Skin epidermis (tissue), 12 donors: ENCODE data around the gene MFAP1.

Experiments
- H3K27ac ChIP-seq, 21 experiments: fragments of 200-600 bp; sonication (generic) in 11 of 21; one replicate each; pipeline ENCODE4 v1.5.0; 2020; ENCODE audit warnings: mild to moderate bottlenecking in 3 of 21, inconsistent platforms in 2 of 21, moderate library complexity in 2 of 21
- H3K4me3 ChIP-seq, 7 experiments: fragments of 200-600 bp; sonication (generic) in 2 of 7; one replicate each; pipeline ENCODE4 v1.5.0; 2020; ENCODE audit warnings: inconsistent platforms in 2 of 7, mild to moderate bottlenecking in 2 of 7, moderate library complexity in 1 of 7

The MFAP1 gene

DNA sequence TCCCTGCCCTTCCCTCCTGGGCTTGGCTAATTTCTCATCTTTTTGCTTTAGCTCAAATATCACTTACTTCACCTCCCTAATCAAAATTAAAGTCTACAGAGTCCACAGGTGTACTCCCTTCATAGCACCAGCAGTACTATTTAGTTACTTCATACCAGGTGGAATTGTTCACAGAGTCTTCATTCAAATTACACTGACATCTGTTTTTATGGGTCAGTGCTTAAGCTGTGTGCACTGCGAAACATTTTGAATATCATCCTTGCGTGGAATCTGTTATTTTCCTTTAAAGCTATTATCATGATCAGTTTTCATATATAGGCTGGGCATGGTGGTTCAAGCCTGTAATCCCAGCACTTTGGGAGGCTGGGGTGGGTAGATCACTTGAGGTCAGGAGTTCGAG, 35.1 kb downstream of the MFAP1 start:
- Histone ChIP-seq H3K27ac (no peak overlapping the region), H3K4me3 (no peak overlapping the region)

GRCh38 chr15:43779016-43779415, 45.5 kb downstream of the MFAP1 start:
- H3K27ac ChIP-seq: no peak overlapping the region
- no peak overlapping the region for H3K4me3 ChIP-seq

GRCh38 chr15:43777267-43777914, 47.1 kb downstream of the MFAP1 start:
- Histone ChIP-seq H3K4me3 (peak overlapping the region; percentile 52 to 64 (median 56)), H3K27ac (peak overlapping the region in 20 of 21 experiments; percentile 37 to 93 (median 78))

DNA sequence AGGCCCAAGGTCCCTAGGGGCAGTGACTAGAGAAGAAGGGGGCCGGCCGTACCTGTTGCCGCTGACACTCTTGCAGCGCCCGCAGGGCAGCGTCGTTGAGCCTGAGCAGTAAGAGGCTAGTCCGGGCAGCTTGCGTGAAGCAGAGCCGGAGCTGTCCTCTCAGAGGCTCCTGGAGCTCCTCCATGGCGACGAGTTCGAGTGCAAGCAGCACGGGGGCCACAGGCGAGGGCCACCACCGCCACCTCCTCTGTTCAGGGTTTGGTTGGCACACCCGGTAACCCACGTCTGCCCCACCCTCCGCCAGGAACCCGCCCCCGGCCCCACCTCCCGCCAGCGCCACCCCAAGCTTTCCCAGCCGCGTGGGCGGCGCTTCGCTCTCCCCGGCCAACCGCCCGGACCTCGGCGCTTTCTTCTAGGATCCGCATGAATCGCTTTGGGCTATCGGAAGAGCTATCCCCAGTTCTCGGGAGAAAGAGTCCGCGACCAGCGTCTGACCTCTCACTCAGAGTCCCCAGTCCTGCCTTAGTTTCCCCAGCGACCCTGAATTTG, 47.7 kb downstream of the MFAP1 start, which contains the start of gene ELL3:
Gene ELL3, minus strand, starts transcription at position 249 of the 549 bp plus-strand sequence. Its CDS starts 65 bp downstream, at position 184.
- H3K4me3 ChIP-seq: peak within 1 kb of the TSS; percentile 52 to 64 (median 56)
- peak within 1 kb of the TSS in 20 of 21 experiments; percentile 37 to 93 (median 78) for H3K27ac ChIP-seq

DNA sequence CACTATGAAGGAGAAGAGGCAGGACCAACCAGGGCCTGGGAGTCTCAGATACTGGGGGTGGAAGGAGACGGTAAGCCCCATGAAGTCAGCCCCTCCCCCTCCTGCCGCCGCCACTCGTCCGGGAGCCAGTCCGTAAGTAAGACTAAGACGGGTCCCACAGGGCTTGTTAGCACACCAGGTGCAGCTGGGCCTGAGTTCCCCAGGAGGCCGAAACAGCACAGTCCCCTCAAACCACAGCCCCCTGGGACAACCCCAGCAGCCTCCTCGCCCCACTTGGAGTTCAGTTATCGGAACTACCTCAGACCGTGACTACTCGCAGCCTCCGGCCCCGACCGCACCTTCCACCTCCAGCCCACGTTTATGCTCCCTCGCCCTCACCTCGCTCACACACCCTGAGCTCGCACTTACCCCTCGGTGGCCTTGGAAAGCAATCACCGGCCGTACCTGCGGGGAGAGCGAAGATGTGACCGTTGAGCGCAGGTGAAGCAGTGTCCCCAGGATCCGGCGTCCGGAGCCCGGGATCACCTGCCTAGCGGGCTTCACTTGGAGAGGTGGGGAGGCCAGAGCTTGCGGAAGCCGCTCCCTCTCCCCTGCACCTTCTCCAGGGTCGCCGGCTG, 48.3 kb downstream of the MFAP1 start:
- peak overlapping the region in 19 of 21 experiments; percentile 37 to 93 (median 80) for H3K27ac ChIP-seq

DNA sequence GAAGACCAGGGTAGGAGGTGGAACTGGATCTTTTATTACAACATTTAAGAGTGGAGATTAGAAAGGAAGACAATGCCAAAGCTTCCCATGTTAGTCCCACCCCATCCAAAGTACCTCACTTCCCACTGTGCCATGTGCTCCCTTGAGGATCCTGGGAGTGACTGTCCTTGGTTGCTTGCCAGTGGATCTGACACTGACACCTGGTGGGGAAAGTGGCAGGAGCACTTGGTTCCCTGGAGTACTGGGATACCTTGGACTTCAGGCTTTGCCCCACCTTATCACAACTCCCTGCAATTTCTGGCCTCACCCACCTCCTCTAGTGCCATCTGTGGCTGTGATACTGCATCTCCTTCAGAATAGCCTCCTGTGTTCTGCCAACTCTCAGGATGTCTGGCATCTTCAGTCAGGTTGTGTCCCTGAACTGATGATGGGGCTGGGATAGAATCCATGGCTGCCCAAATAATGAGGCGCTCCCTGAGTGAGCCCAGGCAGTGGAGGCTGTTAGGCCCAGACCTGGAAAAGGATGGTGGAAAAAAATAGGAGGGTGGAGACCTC, 49.0 kb downstream of the MFAP1 start:
- Histone ChIP-seq H3K4me3 (peak overlapping the region in 6 of 7 experiments; percentile 52 to 64 (median 58)), H3K27ac (peak overlapping the region in 15 of 21 experiments; percentile 4 to 93 (median 84))

More for the DNA sequence above, 48.3 kb downstream of the MFAP1 start:
- peak overlapping the region; percentile 52 to 64 (median 56) for H3K4me3 ChIP-seq

- Histone ChIP-seq H3K27ac (peak overlapping the region in 2 of 21 experiments; percentile 14 to 40), H3K4me3 (no peak overlapping the region)
Observed at GRCh38 chr15:43774062-43774461, 50.4 kb downstream of the MFAP1 start.

DNA sequence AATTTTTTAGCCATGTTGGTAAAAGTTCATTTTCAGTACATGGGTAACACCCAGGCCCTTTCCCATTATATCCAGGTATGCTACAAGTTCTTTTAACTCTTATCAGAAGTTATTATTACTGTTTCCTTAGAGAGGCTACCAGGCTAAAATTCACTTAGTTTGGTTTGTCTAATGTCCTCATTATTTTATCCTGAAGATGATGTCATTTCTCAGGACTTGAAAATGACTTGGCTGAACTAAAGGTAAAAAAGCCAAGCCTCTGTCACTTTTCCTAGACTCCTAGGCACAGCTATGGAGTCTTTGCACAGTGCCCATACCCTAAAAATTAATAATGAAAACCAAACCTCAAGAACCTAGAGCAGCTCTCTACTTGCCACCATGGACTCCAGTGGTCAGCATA, 51.9 kb downstream of the MFAP1 start:
- H3K4me3 ChIP-seq: no peak overlapping the region
- peak overlapping the region in 3 of 21 experiments; percentile 28 to 71 (median 47) for H3K27ac ChIP-seq

- no peak overlapping the region for H3K4me3 ChIP-seq
- H3K27ac ChIP-seq: peak overlapping the region in 6 of 21 experiments; percentile 17 to 71 (median 34)
Observed at GRCh38 chr15:43771816-43772215, 52.7 kb downstream of the MFAP1 start.

- Histone ChIP-seq H3K4me3 (no peak overlapping the region), H3K27ac (no peak overlapping the region)
Observed at GRCh38 chr15:43769584-43770228, 54.8 kb downstream of the MFAP1 start.

GRCh38 chr15:43763819-43764446, 60.6 kb downstream of the MFAP1 start:
- Histone ChIP-seq H3K4me3 (no peak overlapping the region), H3K27ac (no peak overlapping the region)

DNA sequence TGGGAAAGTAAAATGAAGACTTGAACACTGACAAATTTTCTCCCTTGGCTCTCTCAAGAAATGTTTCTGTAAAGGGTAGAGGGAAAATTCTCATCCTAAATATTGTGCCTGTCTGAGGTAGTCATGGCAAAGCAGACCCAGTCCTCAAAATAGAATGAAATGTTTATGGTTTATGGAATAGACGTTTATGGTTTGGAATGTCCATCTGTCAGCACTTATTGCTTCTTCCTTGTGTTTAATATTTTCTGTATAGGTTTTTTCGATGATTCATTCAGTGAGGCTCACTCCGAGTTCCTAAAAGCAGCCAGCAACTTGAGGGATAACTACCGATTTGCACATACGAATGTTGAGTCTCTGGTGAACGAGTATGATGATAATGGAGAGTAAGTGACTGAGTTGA, 61.7 kb downstream of the MFAP1 start:
- Histone ChIP-seq H3K27ac (no peak overlapping the region), H3K4me3 (no peak overlapping the region)
